ENCODE measurements around the gene DIAPH2.

- no peak for TF ChIP-seq POLR2A (IDR thresholded peaks at IDR 0.05)
- TF ChIP-seq, protein P1, sequence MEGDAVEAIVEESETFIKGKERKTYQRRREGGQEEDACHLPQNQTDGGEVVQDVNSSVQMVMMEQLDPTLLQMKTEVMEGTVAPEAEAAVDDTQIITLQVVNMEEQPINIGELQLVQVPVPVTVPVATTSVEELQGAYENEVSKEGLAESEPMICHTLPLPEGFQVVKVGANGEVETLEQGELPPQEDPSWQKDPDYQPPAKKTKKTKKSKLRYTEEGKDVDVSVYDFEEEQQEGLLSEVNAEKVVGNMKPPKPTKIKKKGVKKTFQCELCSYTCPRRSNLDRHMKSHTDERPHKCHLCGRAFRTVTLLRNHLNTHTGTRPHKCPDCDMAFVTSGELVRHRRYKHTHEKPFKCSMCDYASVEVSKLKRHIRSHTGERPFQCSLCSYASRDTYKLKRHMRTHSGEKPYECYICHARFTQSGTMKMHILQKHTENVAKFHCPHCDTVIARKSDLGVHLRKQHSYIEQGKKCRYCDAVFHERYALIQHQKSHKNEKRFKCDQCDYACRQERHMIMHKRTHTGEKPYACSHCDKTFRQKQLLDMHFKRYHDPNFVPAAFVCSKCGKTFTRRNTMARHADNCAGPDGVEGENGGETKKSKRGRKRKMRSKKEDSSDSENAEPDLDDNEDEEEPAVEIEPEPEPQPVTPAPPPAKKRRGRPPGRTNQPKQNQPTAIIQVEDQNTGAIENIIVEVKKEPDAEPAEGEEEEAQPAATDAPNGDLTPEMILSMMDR (IDR thresholded peaks at IDR 0.05), result no peak
Observed at GRCh38 chrX:97517763-97518162, 833.1 kb downstream of the DIAPH2 start.
